ENCODE measurements around the gene RAB40A. TPM values are rescaled to one million over a fixed set of nuclear protein-coding genes. Genes with fewer than 3 reads are reported as not detected.

The RAB40A gene
- total and polyA plus RNA-seq, 10 of the 15 experiments (the other 5 are each of a cell fraction or from before 2014, with no cell fraction given) = 0.10 to 0.42 (median 0.26) TPM

DNA sequence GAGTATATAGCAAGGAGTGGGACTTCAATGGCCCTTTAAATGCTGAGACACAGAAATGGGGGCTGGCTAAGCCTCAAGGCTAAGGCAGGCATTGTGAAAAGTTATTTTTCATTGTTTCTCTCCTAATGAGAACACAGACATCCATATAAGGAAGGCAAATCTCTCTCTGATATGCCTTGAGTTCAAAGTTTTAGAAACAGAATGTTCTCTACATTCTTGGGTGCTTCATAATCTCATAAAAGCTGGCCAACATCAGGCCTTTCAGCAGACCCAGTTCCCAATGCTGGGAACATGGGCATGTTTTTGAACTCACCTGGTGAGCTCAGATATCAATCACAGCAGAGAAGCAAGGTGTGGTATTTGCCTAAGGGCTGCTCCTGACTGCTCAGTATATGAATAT, 19.4 kb upstream of the RAB40A start (continued):
- TF ChIP-seq, protein P1, sequence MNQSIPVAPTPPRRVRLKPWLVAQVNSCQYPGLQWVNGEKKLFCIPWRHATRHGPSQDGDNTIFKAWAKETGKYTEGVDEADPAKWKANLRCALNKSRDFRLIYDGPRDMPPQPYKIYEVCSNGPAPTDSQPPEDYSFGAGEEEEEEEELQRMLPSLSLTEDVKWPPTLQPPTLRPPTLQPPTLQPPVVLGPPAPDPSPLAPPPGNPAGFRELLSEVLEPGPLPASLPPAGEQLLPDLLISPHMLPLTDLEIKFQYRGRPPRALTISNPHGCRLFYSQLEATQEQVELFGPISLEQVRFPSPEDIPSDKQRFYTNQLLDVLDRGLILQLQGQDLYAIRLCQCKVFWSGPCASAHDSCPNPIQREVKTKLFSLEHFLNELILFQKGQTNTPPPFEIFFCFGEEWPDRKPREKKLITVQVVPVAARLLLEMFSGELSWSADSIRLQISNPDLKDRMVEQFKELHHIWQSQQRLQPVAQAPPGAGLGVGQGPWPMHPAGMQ (IDR thresholded peaks at IDR 0.05; ENCODE audit: borderline replicate concordance) = no peak
- TF ChIP-seq, protein P2, sequence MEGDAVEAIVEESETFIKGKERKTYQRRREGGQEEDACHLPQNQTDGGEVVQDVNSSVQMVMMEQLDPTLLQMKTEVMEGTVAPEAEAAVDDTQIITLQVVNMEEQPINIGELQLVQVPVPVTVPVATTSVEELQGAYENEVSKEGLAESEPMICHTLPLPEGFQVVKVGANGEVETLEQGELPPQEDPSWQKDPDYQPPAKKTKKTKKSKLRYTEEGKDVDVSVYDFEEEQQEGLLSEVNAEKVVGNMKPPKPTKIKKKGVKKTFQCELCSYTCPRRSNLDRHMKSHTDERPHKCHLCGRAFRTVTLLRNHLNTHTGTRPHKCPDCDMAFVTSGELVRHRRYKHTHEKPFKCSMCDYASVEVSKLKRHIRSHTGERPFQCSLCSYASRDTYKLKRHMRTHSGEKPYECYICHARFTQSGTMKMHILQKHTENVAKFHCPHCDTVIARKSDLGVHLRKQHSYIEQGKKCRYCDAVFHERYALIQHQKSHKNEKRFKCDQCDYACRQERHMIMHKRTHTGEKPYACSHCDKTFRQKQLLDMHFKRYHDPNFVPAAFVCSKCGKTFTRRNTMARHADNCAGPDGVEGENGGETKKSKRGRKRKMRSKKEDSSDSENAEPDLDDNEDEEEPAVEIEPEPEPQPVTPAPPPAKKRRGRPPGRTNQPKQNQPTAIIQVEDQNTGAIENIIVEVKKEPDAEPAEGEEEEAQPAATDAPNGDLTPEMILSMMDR (IDR thresholded peaks at IDR 0.05 in 2 of 3, conservative IDR thresholded peaks at IDR 0.05 in 1 of 3; ENCODE audit: control insufficient read depth in 2 of 3, extremely low read depth in 1 of 3, insufficient read depth in 1 of 3, low read depth in 3 of 3, low read length in 3 of 3) = no peak
- TF ChIP-seq CHD2 (IDR thresholded peaks at IDR 0.05; ENCODE audit: borderline replicate concordance, low read depth, low read length) = no peak
- TF ChIP-seq, protein P3, sequence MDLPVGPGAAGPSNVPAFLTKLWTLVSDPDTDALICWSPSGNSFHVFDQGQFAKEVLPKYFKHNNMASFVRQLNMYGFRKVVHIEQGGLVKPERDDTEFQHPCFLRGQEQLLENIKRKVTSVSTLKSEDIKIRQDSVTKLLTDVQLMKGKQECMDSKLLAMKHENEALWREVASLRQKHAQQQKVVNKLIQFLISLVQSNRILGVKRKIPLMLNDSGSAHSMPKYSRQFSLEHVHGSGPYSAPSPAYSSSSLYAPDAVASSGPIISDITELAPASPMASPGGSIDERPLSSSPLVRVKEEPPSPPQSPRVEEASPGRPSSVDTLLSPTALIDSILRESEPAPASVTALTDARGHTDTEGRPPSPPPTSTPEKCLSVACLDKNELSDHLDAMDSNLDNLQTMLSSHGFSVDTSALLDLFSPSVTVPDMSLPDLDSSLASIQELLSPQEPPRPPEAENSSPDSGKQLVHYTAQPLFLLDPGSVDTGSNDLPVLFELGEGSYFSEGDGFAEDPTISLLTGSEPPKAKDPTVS (IDR thresholded peaks at IDR 0.05; ENCODE audit: low read depth, low read length) = no peak
- TF ChIP-seq, protein P4, sequence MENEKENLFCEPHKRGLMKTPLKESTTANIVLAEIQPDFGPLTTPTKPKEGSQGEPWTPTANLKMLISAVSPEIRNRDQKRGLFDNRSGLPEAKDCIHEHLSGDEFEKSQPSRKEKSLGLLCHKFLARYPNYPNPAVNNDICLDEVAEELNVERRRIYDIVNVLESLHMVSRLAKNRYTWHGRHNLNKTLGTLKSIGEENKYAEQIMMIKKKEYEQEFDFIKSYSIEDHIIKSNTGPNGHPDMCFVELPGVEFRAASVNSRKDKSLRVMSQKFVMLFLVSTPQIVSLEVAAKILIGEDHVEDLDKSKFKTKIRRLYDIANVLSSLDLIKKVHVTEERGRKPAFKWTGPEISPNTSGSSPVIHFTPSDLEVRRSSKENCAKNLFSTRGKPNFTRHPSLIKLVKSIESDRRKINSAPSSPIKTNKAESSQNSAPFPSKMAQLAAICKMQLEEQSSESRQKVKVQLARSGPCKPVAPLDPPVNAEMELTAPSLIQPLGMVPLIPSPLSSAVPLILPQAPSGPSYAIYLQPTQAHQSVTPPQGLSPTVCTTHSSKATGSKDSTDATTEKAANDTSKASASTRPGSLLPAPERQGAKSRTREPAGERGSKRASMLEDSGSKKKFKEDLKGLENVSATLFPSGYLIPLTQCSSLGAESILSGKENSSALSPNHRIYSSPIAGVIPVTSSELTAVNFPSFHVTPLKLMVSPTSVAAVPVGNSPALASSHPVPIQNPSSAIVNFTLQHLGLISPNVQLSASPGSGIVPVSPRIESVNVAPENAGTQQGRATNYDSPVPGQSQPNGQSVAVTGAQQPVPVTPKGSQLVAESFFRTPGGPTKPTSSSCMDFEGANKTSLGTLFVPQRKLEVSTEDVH (IDR thresholded peaks at IDR 0.05; ENCODE audit: low read depth, partially characterized antibody) = no peak
- TF ChIP-seq FOS (IDR thresholded peaks at IDR 0.05; ENCODE audit: borderline replicate concordance, extremely low read depth, insufficient read length) = no peak
- TF ChIP-seq ESRRA (IDR thresholded peaks at IDR 0.05; ENCODE audit: low read length) = no peak

Data from GM12878 (cell line).